ENCODE data around the gene CDH12.

The CDH12 gene

DNA sequence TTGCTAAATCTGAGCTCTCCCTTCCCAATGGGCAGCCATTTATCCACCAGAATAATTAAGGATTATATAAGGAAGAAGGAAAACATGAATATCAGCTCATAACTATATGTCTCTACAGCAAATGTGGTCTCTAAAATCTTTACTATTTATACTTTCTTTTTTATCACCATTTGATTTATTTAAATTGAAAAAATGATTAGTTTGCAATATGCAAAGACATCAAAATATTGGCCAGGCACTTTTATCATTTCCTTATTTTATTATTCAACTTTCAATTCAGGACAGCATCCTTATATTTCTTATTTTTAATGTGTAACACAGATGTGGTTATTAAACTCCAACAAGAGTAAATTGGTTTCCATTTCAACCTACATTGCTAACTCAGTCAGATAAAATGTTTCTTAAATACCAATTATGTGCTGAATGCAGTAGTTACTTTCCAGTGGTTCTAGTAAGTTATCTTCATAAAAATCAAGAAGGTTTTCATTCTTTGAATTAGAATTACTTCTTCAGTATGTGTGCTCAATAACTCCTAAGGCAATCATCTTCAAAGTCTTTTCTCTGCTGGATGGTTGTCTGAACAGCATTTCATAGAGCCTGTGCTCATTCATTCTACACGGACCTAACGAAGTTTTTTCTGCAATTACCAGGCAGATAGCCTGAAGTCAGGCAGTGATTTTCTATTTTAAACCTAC, 1148.0 kb downstream of the CDH12 start:
- TF ChIP-seq TAF1 (IDR thresholded peaks at IDR 0.05; ENCODE audit: borderline replicate concordance, insufficient read depth, low read length) = no peak
- TF ChIP-seq, protein P1, sequence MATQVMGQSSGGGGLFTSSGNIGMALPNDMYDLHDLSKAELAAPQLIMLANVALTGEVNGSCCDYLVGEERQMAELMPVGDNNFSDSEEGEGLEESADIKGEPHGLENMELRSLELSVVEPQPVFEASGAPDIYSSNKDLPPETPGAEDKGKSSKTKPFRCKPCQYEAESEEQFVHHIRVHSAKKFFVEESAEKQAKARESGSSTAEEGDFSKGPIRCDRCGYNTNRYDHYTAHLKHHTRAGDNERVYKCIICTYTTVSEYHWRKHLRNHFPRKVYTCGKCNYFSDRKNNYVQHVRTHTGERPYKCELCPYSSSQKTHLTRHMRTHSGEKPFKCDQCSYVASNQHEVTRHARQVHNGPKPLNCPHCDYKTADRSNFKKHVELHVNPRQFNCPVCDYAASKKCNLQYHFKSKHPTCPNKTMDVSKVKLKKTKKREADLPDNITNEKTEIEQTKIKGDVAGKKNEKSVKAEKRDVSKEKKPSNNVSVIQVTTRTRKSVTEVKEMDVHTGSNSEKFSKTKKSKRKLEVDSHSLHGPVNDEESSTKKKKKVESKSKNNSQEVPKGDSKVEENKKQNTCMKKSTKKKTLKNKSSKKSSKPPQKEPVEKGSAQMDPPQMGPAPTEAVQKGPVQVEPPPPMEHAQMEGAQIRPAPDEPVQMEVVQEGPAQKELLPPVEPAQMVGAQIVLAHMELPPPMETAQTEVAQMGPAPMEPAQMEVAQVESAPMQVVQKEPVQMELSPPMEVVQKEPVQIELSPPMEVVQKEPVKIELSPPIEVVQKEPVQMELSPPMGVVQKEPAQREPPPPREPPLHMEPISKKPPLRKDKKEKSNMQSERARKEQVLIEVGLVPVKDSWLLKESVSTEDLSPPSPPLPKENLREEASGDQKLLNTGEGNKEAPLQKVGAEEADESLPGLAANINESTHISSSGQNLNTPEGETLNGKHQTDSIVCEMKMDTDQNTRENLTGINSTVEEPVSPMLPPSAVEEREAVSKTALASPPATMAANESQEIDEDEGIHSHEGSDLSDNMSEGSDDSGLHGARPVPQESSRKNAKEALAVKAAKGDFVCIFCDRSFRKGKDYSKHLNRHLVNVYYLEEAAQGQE (IDR thresholded peaks at IDR 0.05; ENCODE audit: insufficient read depth in 1 of 2, low read depth in 2 of 2, low read length in 2 of 2) = no peak
- no peak for TF ChIP-seq FOXP2 (optimal IDR thresholded peaks at IDR 0.05; ENCODE audit: borderline replicate concordance, extremely low read depth, extremely low read length, insufficient read depth)
- no peak for TF ChIP-seq SIN3A (IDR thresholded peaks at IDR 0.05; ENCODE audit: borderline replicate concordance, insufficient read depth, low read length)
- no peak for TF ChIP-seq POLR2AphosphoS5 (IDR thresholded peaks at IDR 0.05; ENCODE audit: low read depth, low read length)

DNA sequence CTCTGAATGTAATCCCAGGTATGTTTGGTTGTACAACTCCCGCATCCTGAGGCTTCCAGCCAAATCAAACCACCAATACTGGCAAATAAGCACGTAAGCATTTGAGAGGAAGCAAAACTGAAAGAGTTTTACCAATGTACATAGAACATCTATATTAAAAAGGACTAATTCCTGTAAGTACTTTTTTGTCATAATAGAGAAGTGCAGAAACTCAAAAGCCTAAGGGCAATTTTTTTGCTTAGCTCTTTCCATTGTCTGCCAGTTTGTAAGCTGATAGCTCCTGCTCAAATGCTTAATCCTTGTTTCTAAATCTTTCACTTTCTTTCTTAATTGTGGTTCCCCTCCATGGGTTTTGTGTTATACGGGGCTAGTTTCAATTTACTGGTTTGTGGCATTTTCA, 1151.8 kb downstream of the CDH12 start:
- TF ChIP-seq, protein P1 (IDR thresholded peaks at IDR 0.05; ENCODE audit: insufficient read depth in 1 of 2, low read depth in 2 of 2, low read length in 2 of 2) = no peak
- TF ChIP-seq TAF1 (IDR thresholded peaks at IDR 0.05; ENCODE audit: borderline replicate concordance, insufficient read depth, low read length) (no peak), SIN3A (IDR thresholded peaks at IDR 0.05; ENCODE audit: borderline replicate concordance, insufficient read depth, low read length) (no peak), POLR2AphosphoS5 (IDR thresholded peaks at IDR 0.05; ENCODE audit: low read depth, low read length) (no peak), FOXP2 (optimal IDR thresholded peaks at IDR 0.05; ENCODE audit: borderline replicate concordance, extremely low read depth, extremely low read length, insufficient read depth) (no peak)

Measured in PFSK-1 (cell line).